GM18870 (cell line): ENCODE results near the gene LENG8.
"Not testable (repeated sequence)": the region's sequence is repeated elsewhere in the genome, so short reads cannot be mapped to it uniquely, and the experiment has no call there.

Experiments used
- ATAC-seq: cut with Tn5 transposase; IDR thresholded peaks from one replicate; pipeline ENCODE4 v1.9.1; 2021; ENCODE audit warnings: moderate library complexity; ENCODE audit not compliant: unreplicated experiment

LENG8 gene

GRCh38 chr19:54439174-54439851 lies 9.7 kb upstream of the LENG8 start:
- ATAC-seq: no peak

GRCh38 chr19:54440641-54441040 lies 8.4 kb upstream of the LENG8 start:
- ATAC-seq: no peak

GRCh38 chr19:54444737-54445136 lies 4.3 kb upstream of the LENG8 start:
- no peak for ATAC-seq

GRCh38 chr19:54446349-54446748 lies 2.6 kb upstream of the LENG8 start:
- ATAC-seq: not testable (repeated sequence)

GRCh38 chr19:54448040-54448773 lies 792 bp upstream of the LENG8 start:
- peak; percentile 18 for ATAC-seq

GRCh38 chr19:54449701-54450069 lies 686 bp downstream of the LENG8 start:
- ATAC-seq: no peak

- no peak for ATAC-seq
These were observed 2.4 kb downstream of the LENG8 start for GRCh38 chr19:54451331-54451871.

GRCh38 chr19:54451997-54452396 lies 3.0 kb downstream of the LENG8 start:
- no peak for ATAC-seq

- no peak for ATAC-seq
These were observed 3.6 kb downstream of the LENG8 start for GRCh38 chr19:54452626-54453025.

GRCh38 chr19:54453921-54454780 lies 5.2 kb downstream of the LENG8 start:
- no peak for ATAC-seq

GRCh38 chr19:54454781-54455675 lies 6.0 kb downstream of the LENG8 start:
- ATAC-seq: no peak

- ATAC-seq: no peak
These were observed 6.9 kb downstream of the LENG8 start for GRCh38 chr19:54455786-54456422.

- no peak for ATAC-seq
These were observed 7.7 kb downstream of the LENG8 start for GRCh38 chr19:54456423-54457373.

GRCh38 chr19:54457773-54458647 lies 9.0 kb downstream of the LENG8 start:
- no peak for ATAC-seq

GRCh38 chr19:54458648-54459281 lies 9.8 kb downstream of the LENG8 start:
- ATAC-seq: no peak

GRCh38 chr19:54459282-54460229 lies 10.6 kb downstream of the LENG8 start:
- no peak for ATAC-seq
